PC-9 (cell line): ENCODE data around the gene SMARCA4. TPM values are rescaled to one million over a fixed set of nuclear protein-coding genes. Genes with fewer than 3 reads are reported as not detected.
A peak's percentile ranks its signal among the peaks of the same experiment; 100 is the strongest.

Experiments used
- BruUV-seq: library from RNA; stranded (reverse); fragments of 400-500 nt; replicated peaks from 2 replicates; lab custom pipeline; 2021; lab: Mats Ljungman, UMichigan
- CTCF ChIA-PET: fragments of 300-600 bp; sonication (Branson Sonifier 250); formaldehyde crosslinking; loops from one replicate; lab custom pipeline; 2022; ENCODE audit warnings: antibody characterized with exemption; lab: Charles Lee
- POLR2A ChIA-PET: fragments of 300-600 bp; sonication (Branson Sonifier 250); formaldehyde crosslinking; loops from one replicate; lab custom pipeline; 2022; ENCODE audit warnings: antibody characterized with exemption; ENCODE audit not compliant: unreplicated experiment; lab: Charles Lee
- DNase-seq, 2 experiments: peaks; one replicate each; pipeline versions ENCODE4 v3.0.0 to v3.0.0-alpha.2; 2015 to 2022; ENCODE audit warnings: mixed read lengths in 1 of 2
- H2AFZ ChIP-seq: fragments of 200-600 bp; sonication (generic); 2 replicates; pipeline ENCODE4 v1.8.1; 2017; ENCODE audit warnings: antibody characterized with exemption
- H3F3A ChIP-seq: fragments of 200-600 bp; sonication (generic); 2 replicates; pipeline ENCODE4 v1.8.1; 2017; ENCODE audit warnings: antibody characterized with exemption, mild to moderate bottlenecking, low read depth; ENCODE audit not compliant: insufficient read depth
- H3K27ac ChIP-seq: fragments of 200-600 bp; sonication (generic); 2 replicates; pipeline ENCODE4 v1.6.1; 2016; ENCODE audit warnings: mixed run types
- H3K27me3 ChIP-seq: fragments of 200-600 bp; sonication (generic); 2 replicates; pipeline ENCODE4 v1.6.1; 2016; ENCODE audit warnings: low read depth, mixed run types; ENCODE audit not compliant: insufficient read depth
- H3K36me3 ChIP-seq: fragments of 200-600 bp; sonication (generic); 2 replicates; pipeline ENCODE4 v1.6.1; 2016; ENCODE audit warnings: low read depth, mixed run types
- H3K4me1 ChIP-seq: fragments of 200-600 bp; sonication (generic); replicated peaks from 2 replicates; pipeline ENCODE4 v1.6.1; 2016; ENCODE audit warnings: mixed run types; ENCODE audit not compliant: insufficient read depth
- H3K4me2 ChIP-seq: fragments of 200-600 bp; sonication (generic); 2 replicates; pipeline ENCODE4 v1.6.1; 2017; ENCODE audit warnings: mixed run types
- H3K4me3 ChIP-seq: fragments of 200-600 bp; sonication (generic); 2 replicates; pipeline ENCODE4 v1.6.1; 2016; ENCODE audit warnings: mixed run types
- H3K79me2 ChIP-seq: fragments of 200-600 bp; sonication (generic); 2 replicates; pipeline ENCODE4 v1.6.1; 2017; ENCODE audit warnings: low read depth, mixed run types
- H3K9me2 ChIP-seq: fragments of 200-600 bp; sonication (generic); 2 replicates; pipeline ENCODE4 v1.8.1; 2017; ENCODE audit warnings: mild to moderate bottlenecking; ENCODE audit not compliant: insufficient read depth
- H3K9me3 ChIP-seq: fragments of 200-600 bp; sonication (generic); 2 replicates; pipeline ENCODE4 v1.8.1; 2016; ENCODE audit warnings: low read depth; ENCODE audit not compliant: insufficient read depth
- H4K20me1 ChIP-seq: fragments of 200-600 bp; sonication (generic); 2 replicates; pipeline ENCODE4 v1.8.1; 2017; ENCODE audit not compliant: insufficient read depth
- EZH2 ChIP-seq: fragments of 200-600 bp; sonication (generic); IDR thresholded peaks from 2 replicates; pipeline ENCODE4 v1.8.0; 2017; ENCODE audit warnings: antibody characterized with exemption, low read depth
- intact Hi-C: fragments of 100-400 bp; cut with micrococcal nuclease; formaldehyde crosslinking; loops from one replicate; pipeline ENCODE4 v1.10.0; 2022; ENCODE audit not compliant: unreplicated experiment
- total RNA-seq: library from RNA; stranded (reverse); gene quantifications from 2 replicates; pipeline ENCODE4 v1.2.3, GENCODE V29; 2021
- TF ChIP-seq, protein P1 (sequence below): fragments of 200-600 bp; sonication (generic); conservative IDR thresholded peaks from 2 replicates; pipeline ENCODE4 v1.6.1; 2017; ENCODE audit warnings: mixed run types, antibody characterized with exemption, mild to moderate bottlenecking, moderate library complexity

Gene SMARCA4
- total RNA-seq, 1 experiment from 2014 or later: 136 TPM

DNA sequence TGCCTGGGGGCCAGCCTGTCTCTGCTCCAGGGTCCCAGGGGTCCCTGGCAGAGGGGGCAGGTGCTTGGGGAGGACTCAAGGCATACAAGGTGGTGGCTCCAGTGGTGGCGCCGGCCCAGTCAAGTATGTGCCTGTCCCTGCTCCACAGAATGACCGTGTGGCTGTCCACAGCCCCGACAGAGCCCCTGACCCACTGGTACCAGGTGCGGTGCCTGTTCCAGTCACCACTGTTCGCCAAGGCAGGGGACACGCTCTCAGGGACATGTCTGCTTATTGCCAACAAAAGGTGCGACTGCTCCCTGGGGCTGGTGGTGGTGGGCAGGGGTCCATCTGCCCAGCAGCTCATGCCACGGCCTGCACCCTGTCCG lies 40.6 kb upstream of the SMARCA4 start:
- no peaks in the 10 kb centered on the region for H3K9me3 ChIP-seq
- POLR2A ChIA-PET: no interaction called here
- CTCF ChIA-PET: interaction anchor here (0.5 kb wide), 1 partner anchor 8 kb away, joined by 4 read pairs; no protein-coding TSS in a partner anchor
- H3K4me1 ChIP-seq: peaks cover 7% of the 10 kb centered on the region; the same call in 1 of the 2 replicates
- H4K20me1 ChIP-seq: 0 out of 2 replicates have a peak, but pooled peaks cover 8% of the 10 kb centered on the region
- no peak overlapping the region for H2AFZ ChIP-seq
- no peak overlapping the region for H3K4me2 ChIP-seq
- BruUV-seq: no TSS peak
- TF ChIP-seq, protein P1, sequence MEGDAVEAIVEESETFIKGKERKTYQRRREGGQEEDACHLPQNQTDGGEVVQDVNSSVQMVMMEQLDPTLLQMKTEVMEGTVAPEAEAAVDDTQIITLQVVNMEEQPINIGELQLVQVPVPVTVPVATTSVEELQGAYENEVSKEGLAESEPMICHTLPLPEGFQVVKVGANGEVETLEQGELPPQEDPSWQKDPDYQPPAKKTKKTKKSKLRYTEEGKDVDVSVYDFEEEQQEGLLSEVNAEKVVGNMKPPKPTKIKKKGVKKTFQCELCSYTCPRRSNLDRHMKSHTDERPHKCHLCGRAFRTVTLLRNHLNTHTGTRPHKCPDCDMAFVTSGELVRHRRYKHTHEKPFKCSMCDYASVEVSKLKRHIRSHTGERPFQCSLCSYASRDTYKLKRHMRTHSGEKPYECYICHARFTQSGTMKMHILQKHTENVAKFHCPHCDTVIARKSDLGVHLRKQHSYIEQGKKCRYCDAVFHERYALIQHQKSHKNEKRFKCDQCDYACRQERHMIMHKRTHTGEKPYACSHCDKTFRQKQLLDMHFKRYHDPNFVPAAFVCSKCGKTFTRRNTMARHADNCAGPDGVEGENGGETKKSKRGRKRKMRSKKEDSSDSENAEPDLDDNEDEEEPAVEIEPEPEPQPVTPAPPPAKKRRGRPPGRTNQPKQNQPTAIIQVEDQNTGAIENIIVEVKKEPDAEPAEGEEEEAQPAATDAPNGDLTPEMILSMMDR: no peak
- no peak for TF ChIP-seq EZH2
- H3K27me3 ChIP-seq: no peaks in the 10 kb centered on the region
- H3K4me3 ChIP-seq: no peak overlapping the region
- no peaks in the 10 kb centered on the region for H3K79me2 ChIP-seq
- no peak overlapping the region for H3K27ac ChIP-seq
- H3K36me3 ChIP-seq: peaks cover 4% of the 10 kb centered on the region; the same call in 1 of the 2 replicates
- no peak for DNase-seq
- no peaks in the 10 kb centered on the region for H3K9me2 ChIP-seq
- peaks cover 49% of the 10 kb centered on the region for H3F3A ChIP-seq
- intact Hi-C loops: no loop called here

DNA sequence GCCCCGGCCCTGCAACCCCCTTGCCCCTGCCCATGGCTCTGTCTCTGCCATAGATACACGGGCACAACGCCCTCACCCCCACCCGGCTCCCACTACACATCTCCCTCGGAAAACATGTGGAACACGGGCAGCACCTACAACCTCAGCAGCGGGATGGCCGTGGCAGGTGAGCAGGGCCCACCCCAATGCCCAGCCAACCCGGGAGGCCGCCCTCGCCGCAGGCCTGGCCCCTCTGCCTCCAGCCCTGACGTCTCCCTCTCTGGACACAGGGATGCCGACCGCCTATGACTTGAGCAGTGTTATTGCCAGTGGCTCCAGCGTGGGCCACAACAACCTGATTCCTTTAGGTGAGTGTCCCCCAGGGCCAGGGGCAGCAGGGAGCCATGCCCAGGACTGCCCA lies 40.0 kb upstream of the SMARCA4 start:
- Histone ChIP-seq H3K36me3 (peaks cover 4% of the 10 kb centered on the region; the same call in 1 of the 2 replicates), H4K20me1 (0 out of 2 replicates have a peak, but pooled peaks cover 8% of the 10 kb centered on the region), H3K4me2 (no peak overlapping the region), H3K79me2 (no peaks in the 10 kb centered on the region), H3K27ac (no peak overlapping the region), H3K9me3 (no peaks in the 10 kb centered on the region), H3K9me2 (no peaks in the 10 kb centered on the region), H3F3A (peaks cover 46% of the 10 kb centered on the region), H3K27me3 (no peaks in the 10 kb centered on the region), H3K4me3 (no peak overlapping the region), H3K4me1 (peaks cover 2% of the 10 kb centered on the region; the same call in 1 of the 2 replicates), H2AFZ (no peak overlapping the region)
- intact Hi-C loops: no loop called here
- ChIA-PET CTCF (no interaction called here), POLR2A (no interaction called here)
- no peak for DNase-seq
- BruUV-seq: no TSS peak
- TF ChIP-seq, protein P1: no peak
- TF ChIP-seq EZH2: no peak

DNA sequence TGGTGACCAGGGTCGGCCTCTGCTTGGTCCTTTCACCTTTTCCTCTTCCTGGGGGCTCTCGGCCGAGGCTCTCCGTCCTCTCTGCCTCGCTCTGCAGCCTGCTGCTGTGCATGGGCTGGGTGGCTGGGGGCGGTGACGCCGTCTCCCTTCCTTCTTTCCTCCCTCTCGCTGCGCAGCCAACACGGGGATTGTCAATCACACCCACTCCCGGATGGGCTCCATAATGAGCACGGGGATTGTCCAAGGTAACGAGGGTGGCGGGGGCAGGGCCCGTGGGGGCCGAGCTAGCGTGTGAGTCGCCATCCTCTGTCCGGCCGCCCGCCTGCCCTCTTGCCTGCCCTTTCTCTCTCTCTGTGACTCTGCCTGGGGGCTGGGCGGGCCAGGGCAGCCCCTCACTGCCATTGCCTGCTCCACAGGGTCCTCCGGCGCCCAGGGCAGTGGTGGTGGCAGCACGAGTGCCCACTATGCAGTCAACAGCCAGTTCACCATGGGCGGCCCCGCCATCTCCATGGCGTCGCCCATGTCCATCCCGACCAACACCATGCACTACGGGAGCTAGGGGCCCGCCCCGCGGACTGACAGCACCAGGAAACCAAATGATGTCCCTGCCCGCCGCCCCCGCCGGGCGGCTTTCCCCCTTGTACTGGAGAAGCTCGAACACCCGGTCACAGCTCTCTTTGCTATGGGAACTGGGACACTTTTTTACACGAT lies 39.5 kb upstream of the SMARCA4 start:
- Histone ChIP-seq H3K4me3 (no peak overlapping the region), H3K27ac (no peak overlapping the region), H3F3A (peaks cover 45% of the 10 kb centered on the region), H3K36me3 (peaks cover 4% of the 10 kb centered on the region; the same call in 1 of the 2 replicates), H4K20me1 (0 out of 2 replicates have a peak, but pooled peaks cover 8% of the 10 kb centered on the region), H3K4me2 (no peak overlapping the region), H3K27me3 (no peaks in the 10 kb centered on the region), H2AFZ (no peak overlapping the region), H3K4me1 (no peaks in the 10 kb centered on the region), H3K9me3 (no peaks in the 10 kb centered on the region), H3K9me2 (no peaks in the 10 kb centered on the region), H3K79me2 (0 out of 2 replicates have a peak, but pooled peaks cover 3% of the 10 kb centered on the region)
- intact Hi-C loops: no loop called here
- TF ChIP-seq, protein P1: no peak
- TF ChIP-seq EZH2: no peak
- POLR2A ChIA-PET: no interaction called here
- DNase-seq: peak in 1 of 2 experiments; percentile 24
- CTCF ChIA-PET: no interaction called here
- BruUV-seq: no TSS peak
